GM12873 (cell line): Measurements from ENCODE around the gene NUSAP1.

Source experiments
- TF ChIP-seq, protein P1 (sequence below): IDR thresholded peaks from 2 replicates; pipeline ENCODE4 v1.5.1; 2012; ENCODE audit warnings: low read depth, mild to moderate bottlenecking, moderate library complexity, low read length, control low read depth; ENCODE audit not compliant: insufficient read depth; ENCODE audit errors: missing control alignments

Gene NUSAP1

DNA sequence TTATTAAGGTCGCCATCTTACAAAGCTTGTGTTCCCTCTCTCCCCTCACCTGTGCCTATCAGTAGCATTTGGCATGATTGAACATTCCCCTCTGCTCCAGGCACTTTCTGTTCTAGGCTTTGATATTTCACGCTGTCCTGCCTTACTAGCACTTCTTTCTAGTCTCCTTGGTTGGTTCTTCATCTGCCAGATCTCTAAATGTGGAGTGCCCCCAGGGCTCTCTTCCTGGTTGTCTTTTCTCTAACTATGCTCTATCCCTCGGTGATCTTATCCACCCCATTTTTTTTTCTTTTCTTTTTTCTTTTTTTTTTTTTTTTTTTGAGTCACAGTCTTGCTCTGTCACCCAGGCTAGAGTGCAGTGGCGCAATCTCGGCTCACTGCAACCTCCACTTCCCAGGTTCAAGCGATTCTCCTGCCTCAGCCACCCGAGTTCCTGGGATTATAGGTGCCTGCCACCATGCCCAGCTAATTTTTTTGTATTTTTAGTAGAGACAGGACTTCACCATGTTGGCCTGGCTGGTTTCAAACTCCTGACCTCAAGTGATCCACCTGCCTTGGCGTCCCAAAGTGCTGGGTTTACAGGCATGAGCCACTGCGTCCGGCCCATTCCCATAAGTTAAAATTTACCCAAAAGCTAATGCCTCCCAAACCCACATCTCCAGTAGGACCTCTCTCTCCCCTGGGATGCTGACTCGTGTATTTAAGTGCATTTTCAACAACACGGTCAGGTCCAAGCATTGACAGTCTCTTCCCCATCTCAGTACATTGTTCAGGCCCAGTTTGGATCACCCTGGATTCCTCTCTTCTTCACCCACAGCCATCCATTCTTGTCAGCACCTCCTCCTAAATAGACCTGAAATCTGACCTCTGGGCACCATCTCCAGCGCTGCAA lies 5.2 kb downstream of the NUSAP1 start:
- TF ChIP-seq, protein P1, sequence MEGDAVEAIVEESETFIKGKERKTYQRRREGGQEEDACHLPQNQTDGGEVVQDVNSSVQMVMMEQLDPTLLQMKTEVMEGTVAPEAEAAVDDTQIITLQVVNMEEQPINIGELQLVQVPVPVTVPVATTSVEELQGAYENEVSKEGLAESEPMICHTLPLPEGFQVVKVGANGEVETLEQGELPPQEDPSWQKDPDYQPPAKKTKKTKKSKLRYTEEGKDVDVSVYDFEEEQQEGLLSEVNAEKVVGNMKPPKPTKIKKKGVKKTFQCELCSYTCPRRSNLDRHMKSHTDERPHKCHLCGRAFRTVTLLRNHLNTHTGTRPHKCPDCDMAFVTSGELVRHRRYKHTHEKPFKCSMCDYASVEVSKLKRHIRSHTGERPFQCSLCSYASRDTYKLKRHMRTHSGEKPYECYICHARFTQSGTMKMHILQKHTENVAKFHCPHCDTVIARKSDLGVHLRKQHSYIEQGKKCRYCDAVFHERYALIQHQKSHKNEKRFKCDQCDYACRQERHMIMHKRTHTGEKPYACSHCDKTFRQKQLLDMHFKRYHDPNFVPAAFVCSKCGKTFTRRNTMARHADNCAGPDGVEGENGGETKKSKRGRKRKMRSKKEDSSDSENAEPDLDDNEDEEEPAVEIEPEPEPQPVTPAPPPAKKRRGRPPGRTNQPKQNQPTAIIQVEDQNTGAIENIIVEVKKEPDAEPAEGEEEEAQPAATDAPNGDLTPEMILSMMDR, result no peak

DNA sequence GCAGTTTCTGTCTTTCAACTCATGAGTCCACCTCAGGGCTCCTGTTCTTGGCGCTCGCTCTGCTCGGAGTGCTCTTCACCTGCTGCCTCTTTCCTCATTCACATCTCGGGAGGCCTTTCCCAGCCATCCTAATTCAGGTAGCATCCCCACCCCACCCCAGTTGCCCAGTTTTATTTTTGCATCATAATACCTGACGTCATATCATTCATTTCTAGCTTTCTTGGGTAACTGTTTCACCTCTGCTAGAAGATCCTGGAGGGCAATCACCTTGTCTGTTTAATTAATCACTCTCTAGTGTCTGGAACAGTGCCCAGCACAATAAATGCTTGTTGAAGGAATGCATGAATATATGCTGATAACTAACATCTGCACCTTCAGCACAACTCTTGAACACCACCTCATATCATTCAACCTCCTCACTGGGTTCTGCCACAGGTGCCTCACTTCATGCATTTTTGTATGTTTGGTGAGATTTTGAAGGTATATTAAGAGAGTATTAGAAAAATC lies 7.6 kb downstream of the NUSAP1 start:
- TF ChIP-seq, protein P1, result no peak

DNA sequence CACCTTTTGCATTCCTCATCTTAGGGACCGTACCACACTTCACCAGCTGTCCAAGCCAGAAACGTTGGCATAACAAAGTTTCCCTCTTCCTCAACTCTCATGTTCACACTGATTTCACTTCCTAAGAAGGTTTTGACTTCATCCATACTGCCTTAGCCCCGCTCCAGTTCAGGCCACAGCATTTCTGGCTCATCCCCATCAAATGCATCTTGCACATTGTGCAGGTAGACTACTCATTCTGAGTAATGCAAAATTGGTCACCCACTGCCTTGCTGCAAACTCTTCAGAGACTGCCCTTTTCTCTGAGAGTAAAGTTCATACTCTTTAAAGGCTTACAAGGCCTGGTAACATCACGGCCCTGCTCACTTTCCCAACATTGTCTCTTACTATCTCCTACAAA lies 8.8 kb downstream of the NUSAP1 start:
- TF ChIP-seq, protein P1, result no peak

DNA sequence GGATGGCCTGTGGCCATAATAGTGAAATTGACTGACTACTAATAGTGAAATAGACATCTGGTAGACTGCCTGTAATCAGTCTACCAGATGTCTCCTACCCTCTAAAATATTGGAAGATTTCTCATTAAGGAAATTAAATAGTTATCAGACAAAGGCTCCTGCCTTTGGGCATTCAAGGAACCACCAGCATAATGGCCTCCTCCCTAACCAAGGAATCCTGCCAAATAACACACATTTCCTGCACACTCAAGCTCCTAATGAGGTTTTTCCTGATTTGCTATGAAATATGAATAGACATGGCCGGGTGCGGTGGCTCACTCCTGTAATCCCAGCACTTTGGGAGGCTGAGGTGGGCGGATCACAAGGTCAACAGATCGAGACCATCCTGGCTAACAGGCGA lies 14.6 kb downstream of the NUSAP1 start:
- TF ChIP-seq, protein P1, result no peak

DNA sequence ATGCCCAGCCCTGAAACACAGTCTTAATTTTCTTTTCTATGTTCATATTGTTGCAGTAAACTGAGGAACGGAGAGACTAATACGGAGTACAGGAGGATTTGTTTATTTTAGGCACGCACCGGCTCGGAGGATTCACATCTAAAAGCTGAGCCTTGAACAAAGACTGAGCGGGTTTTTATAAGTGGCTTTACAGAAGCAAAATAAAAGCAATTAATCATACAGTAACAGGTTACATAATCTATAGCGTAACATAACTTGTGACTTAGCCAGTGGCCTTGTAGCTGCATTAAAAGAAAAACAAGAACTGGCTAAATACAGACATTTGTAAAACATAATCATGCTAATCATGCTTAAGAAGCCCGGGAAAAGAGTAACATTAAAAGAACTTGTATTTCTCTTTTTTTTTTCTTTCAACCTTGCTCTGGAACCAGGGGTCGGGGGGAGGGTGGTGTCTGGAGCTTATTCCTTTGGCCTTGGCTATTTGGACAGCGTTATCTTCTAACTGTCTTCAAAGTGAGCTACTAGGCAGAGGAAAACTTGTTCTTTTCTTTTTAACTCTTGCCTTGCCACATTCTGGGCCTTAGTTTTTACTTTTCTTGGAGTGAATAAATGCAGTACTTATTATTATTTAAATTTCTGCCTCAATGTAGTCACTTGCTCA lies 17.5 kb downstream of the NUSAP1 start:
- TF ChIP-seq, protein P1, result no peak

DNA sequence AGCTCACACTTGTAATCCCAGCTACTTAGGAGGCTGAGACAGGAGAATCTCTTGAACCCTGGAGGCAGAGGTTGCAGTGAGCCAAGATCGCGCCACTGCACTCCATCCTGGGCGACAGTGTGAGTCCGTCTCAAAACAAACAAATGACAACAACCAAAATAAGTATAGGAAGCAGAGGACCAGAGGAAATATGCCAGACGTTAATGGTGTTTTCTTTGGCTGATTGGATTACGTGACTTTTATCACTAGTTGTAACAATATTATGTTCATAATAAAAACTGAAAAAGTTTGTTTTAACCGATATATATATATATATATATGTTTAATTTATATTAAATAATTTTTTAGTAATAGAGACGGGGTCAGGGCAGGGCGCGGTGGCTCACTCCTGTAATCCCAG lies 21.7 kb downstream of the NUSAP1 start:
- TF ChIP-seq, protein P1, result no peak

DNA sequence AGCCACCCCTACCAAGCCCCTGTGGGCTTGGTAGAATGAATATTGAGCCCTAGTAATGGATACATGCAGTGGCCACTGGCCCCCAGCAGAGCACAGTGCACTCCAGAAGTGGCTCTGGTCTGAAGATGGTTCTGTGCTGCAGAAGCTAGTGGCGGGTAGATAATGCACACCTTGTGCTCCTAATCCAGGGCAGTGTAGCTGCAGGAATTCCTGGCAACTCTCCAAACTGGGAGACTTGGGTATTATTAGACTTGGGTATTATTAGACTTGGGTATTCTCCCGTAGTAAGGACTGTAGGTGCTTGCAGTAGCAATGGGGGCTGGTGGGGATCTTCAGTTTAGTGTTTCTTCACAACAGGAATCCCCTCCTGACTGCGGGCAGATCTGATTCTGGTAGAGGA lies 34.7 kb downstream of the NUSAP1 start:
- TF ChIP-seq, protein P1, result no peak
